Measurements from ENCODE around the gene ABHD12.

The ABHD12 gene

DNA sequence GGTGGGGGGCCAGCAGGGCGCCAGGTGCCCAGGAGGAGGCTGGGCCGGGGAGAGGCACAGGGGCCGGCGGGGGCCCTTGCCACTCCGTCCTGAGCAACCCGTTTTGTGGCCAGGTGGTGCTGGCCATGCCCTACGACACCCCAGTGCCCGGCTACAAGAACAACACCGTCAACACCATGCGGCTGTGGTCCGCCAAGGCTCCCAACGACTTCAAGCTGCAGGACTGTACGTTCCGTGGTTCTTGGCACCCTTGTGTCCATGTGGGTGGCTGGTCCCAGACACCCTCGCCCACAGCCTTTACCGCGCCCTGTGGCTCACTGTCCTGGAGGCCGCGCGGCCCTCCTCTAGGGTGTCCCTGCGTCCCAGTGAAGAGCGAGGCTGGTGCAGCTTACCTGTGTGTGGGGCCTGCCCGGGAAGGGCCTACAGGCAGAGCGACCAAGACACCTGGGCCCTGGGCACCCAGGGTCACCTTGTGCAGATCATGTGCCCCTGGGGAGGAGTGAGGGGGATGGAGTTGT is 114.0 kb downstream of the ABHD12 start:
- in situ Hi-C loops (cut with HindIII; ENCODE audit: low pct_unique_long_range_greater_than_20kb, low sequenced_read_pairs) = no loop called here
- TF ChIP-seq JUND (IDR thresholded peaks at IDR 0.05; ENCODE audit: low read depth) = no peak
- no peak for DNase-seq (ENCODE audit: low read depth in 1 of 2, low spot score in 1 of 2)

DNA sequence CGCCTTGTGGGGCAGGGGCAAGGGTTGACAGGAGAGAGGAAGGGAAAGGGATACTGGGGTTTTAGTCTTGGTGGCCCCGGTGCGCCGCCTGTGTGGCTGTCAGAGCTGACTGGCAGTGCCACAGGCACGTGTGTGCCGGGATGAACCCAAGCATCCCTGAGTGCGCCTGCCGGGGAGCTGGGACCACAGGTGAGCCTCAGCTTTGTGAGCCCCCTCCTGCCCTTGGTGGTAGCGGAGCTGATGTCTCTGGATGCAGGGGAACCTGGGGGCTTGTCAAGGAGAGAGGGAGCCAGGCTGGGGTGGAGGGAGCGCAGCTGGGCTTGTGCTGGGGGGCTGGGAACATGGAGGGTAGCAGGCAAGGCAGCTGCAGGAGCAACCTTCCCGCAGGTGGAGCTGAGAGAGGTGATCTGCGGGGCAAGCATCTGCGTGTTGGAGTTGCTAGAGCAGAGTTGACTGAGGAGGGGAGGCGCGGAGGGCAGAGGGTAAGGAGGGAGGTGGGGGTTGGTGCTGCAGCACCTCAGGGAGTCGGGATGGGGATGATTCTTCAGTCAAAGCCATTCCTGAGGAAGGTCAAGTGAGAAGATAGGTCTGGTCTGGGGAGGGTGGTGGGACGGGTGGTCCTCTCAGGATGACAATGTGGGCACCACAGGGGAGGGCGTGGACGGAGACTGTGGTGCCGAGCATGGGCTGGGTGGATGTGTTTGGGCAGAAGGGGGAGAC is 114.7 kb downstream of the ABHD12 start:
- no peak for TF ChIP-seq JUND (IDR thresholded peaks at IDR 0.05; ENCODE audit: low read depth)
- in situ Hi-C loops (cut with HindIII; ENCODE audit: low pct_unique_long_range_greater_than_20kb, low sequenced_read_pairs) = no loop called here
- DNase-seq (ENCODE audit: low read depth in 1 of 2, low spot score in 1 of 2) = no peak

DNA sequence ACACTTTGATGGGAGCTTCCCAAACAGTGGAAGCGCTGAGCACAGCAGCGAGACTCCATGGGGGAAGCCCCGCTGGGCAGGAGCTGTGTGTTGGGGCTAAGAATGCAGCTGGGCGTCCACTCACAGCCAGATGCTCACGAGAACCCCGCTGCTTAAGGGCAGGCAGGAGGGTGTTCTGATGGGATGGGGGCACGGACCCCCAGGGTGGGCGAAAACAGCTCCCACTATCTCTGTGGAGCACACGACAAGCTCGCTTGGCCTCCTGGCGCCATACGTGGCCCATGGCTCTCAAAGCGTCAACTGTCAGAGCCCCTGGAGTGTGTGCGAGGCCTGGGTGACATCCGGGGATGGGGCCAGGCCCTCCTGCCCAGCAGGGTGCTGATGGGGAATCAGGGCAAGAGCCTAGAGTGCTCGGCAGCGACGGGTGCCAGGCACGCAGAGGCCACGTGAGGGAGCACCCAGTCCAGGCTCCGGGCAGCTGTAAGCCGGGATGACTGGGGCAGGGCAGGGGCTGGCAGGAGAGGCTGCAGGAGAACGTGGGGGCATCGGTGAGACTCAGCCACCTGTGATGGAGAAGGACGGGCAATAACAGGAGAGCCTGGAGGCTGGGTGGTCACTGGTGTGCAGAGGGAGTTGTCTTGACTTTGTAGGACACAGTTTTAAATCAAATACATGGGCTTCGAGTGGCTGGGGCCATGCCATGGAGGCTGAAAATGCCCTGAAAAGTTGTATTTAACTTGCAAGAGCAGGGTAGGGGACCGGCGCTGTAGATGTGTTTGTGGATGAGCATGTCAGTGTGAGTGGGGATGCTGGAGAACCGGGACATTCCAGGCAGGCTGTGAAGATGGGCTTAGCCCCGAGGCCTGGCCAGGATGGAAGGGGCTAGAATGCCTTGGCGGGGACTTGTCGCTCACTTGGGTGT is 115.5 kb downstream of the ABHD12 start:
- in situ Hi-C loops (cut with HindIII; ENCODE audit: low pct_unique_long_range_greater_than_20kb, low sequenced_read_pairs) = no loop called here
- no peak for TF ChIP-seq JUND (IDR thresholded peaks at IDR 0.05; ENCODE audit: low read depth)
- no peak for DNase-seq (ENCODE audit: low read depth in 1 of 2, low spot score in 1 of 2)

DNA sequence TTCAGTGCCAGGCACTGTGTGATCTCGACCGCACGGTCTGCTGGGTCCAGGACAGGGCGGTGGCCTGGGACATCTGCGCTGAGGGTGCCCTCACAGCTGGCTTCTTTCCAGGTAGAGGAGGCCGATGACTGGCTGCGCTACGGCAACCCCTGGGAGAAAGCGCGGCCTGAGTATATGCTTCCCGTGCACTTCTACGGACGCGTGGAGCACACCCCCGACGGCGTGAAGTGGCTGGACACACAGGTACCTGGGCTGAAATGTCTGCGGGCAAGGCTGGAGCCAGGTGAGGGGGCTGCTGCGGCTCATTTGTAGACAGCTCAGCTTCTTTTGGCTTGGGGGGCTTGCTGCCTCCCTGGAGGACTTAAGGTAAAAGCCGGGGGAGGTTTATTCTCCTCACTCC is 116.2 kb downstream of the ABHD12 start:
- in situ Hi-C loops (cut with HindIII; ENCODE audit: low pct_unique_long_range_greater_than_20kb, low sequenced_read_pairs) = no loop called here
- TF ChIP-seq JUND (IDR thresholded peaks at IDR 0.05; ENCODE audit: low read depth) = no peak
- no peak for DNase-seq (ENCODE audit: low read depth in 1 of 2, low spot score in 1 of 2)

DNA sequence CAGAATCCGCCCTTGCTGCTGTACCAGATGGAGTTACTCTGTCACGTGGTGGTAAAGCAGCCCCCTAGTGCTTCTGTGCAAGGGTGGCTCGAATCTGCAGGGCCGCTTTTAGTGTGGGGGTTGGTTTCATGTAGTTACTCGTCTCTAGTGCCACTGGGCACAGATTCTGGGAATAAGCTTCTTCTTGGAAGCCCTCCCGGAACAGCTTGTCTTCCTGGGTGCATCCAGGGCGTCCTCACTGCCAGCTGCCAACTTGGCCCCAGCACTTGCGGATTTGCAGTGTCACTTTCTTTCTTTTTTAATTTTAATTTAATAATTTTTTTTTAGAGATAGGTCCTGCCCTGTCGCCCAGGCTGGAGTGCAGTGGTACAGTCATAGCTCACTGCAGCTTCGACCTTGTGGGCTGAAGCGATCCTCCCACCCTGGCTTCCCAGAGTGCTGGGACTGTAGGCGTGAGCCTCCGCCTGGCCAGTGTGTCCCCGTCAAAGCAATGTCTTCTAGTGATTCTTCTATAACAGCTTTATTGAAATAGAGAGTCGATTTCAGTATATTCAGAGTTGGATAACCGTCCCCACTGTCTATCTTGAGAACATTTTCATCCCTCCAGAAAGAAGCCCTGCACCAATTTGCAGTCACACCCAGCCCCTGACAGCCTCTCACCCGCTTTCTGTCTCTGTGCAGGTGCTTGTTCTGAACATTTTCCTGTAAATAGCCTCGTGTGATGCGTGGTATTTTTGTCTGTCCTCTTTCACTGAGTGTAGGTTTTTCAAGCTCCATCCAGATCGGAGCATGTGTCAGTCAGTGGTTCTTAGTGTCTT is 116.9 kb downstream of the ABHD12 start:
- DNase-seq (ENCODE audit: low read depth in 1 of 2, low spot score in 1 of 2) = no peak
- TF ChIP-seq JUND (IDR thresholded peaks at IDR 0.05; ENCODE audit: low read depth) = no peak
- in situ Hi-C loops (cut with HindIII; ENCODE audit: low pct_unique_long_range_greater_than_20kb, low sequenced_read_pairs) = no loop called here

DNA sequence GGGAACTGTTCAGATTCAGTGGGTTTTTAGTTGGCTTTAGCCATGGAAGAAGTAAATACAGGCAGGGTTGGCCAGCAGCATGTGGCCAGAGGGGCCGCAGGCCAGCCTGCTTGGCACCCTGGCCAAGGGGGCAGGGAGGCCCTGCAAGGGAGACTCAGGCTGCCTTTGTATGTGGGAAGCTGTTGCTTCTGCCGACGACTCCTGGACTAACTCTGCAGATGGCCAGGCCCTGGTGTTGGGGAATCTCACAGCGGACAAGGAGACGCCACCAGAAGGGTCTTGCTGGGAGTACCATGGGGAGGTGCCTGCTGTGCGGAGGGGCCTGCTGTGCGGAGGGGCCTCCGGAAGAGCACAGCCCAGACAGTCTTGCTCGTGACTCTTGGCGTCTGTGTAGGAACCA is 117.6 kb downstream of the ABHD12 start:
- in situ Hi-C loops (cut with HindIII; ENCODE audit: low pct_unique_long_range_greater_than_20kb, low sequenced_read_pairs) = no loop called here
- no peak for DNase-seq (ENCODE audit: low read depth in 1 of 2, low spot score in 1 of 2)
- no peak for TF ChIP-seq JUND (IDR thresholded peaks at IDR 0.05; ENCODE audit: low read depth)

DNA sequence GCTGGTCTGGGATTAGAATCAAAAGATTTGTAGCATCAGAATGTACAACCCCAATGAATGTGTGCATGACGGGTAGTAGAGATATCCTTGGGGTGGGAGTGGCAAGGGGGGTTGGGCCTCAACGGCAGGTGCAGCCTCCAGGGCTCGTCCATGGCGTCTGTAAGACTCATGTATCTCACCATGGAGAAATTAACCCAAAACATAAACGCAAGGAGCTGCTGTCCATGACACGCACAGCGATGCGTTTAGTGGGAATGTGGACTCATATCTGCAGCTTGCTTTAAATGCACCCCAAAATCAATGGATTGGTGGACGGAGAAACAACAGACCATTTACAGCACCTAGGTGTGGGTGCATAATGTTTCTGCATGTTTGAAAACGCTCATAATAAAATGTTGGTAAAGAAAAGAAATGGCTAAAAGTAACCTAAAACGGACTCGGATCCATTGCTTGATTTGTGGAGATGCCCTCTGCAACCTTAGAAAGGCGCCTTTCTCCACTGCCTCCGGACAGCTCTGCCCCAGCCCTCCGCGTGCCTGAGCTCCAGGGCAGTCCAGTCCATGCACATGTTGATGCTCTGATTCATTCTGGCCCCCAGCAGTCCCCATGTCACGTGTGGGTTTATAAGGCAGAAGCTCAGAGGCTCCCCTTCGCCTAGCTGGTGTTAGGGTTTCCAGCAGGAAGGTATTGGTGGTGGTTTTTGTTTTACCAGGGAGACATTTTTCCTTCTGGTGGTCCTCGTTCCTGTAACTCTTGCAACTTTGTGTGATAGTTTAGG is 118.2 kb downstream of the ABHD12 start:
- in situ Hi-C loops (cut with HindIII; ENCODE audit: low pct_unique_long_range_greater_than_20kb, low sequenced_read_pairs) = no loop called here
- TF ChIP-seq JUND (IDR thresholded peaks at IDR 0.05; ENCODE audit: low read depth) = no peak
- DNase-seq (ENCODE audit: low read depth in 1 of 2, low spot score in 1 of 2) = no peak

DNA sequence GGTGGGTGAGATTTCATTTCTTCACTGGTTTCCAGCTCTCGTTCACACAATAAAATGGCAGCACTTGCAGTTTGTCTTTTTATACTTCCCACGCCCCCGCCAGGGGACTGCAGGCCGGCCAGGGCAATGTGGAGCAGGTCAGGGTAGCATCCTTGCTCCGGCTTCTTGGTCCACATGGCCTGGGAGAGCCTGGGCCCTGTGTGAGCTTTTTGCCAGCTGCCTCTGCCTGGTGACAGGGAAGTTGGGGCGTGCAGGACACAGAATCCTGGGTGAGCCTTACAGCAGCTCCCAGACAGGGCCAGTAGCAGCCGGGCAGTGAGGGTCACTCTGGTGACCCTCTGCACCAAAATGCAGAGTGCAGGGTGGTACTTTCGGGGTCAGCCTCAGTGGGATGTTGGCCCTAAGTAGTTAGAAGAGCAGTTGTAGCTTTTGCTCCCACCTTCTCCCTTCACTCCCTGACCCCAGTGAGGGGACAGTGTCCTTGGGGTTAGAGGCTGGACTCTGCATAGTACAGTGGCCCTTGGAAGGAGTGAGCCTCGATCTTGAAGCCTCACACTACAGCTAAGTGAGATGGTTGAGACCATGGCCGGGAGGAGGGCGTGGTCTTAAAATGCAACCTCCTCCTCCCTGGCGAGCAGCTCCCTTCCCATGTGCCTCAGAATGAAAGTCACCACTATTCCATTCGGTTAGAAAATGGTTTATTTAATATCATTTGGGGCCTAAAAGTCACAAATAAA is 119.0 kb downstream of the ABHD12 start:
- no peak for TF ChIP-seq JUND (IDR thresholded peaks at IDR 0.05; ENCODE audit: low read depth)
- in situ Hi-C loops (cut with HindIII; ENCODE audit: low pct_unique_long_range_greater_than_20kb, low sequenced_read_pairs) = no loop called here
- no peak for DNase-seq (ENCODE audit: low read depth in 1 of 2, low spot score in 1 of 2)

DNA sequence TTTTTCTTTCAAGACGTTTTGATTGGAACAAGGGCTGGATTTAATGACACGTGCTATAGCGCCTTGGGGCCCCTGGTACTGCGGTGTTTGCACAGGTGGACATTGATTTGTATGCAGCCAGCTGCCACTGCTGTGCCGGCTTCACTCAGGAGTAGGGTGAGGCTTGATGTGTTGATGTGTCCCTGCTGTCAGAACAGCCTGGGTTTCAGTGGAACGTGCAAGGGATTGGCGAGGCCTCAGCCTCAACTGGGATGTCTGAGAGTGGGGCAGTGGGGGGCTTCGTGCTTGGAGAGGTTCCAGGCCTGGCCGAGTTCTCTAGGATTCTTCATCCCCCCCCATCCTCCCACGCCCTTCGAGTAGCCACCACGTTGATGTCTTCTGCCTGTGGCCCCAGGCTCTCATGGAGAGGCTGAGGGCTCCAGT is 119.8 kb downstream of the ABHD12 start:
- TF ChIP-seq JUND (IDR thresholded peaks at IDR 0.05; ENCODE audit: low read depth) = no peak
- no peak for DNase-seq (ENCODE audit: low read depth in 1 of 2, low spot score in 1 of 2)
- in situ Hi-C loops (cut with HindIII; ENCODE audit: low pct_unique_long_range_greater_than_20kb, low sequenced_read_pairs) = no loop called here

DNA sequence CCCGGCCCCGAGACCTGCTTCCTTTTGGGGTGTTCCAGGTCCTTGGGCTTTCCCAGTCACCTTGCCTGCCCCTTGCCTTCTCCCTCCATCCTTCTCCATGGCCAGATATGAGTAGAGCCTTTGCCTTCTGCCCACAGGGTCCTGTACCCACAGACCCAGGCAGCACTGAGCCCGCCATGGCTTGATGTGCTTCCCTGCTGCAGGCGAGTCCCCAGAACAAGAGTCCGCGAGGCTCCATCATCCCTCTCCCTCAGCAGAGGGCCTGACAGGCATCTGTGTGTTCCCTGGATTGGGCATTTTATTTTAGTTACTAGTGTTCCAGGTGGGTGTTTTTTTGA is 120.8 kb downstream of the ABHD12 start:
- in situ Hi-C loops (cut with HindIII; ENCODE audit: low pct_unique_long_range_greater_than_20kb, low sequenced_read_pairs) = no loop called here
- TF ChIP-seq JUND (IDR thresholded peaks at IDR 0.05; ENCODE audit: low read depth) = no peak

More for the DNA sequence above, 120.8 kb downstream of the ABHD12 start:
- DNase-seq (ENCODE audit: low read depth in 1 of 2, low spot score in 1 of 2) = no peak
